HG03060 (cell line): ENCODE measurements around the gene ANKFY1.

Experiments
- ATAC-seq: cut with Tn5 transposase; IDR thresholded peaks from one replicate; pipeline ENCODE4 v1.9.1; 2021; ENCODE audit warnings: low read depth, moderate number of reproducible peaks; ENCODE audit not compliant: unreplicated experiment

The ANKFY1 gene

GRCh38 chr17:4136373-4136772 is 127.4 kb downstream of the ANKFY1 start:
- no peak for ATAC-seq

GRCh38 chr17:4135489-4135888 is 128.3 kb downstream of the ANKFY1 start:
- ATAC-seq, result no peak

GRCh38 chr17:4134721-4135120 is 129.1 kb downstream of the ANKFY1 start:
- ATAC-seq, result no peak

- ATAC-seq, result no peak
These were observed 133.1 kb downstream of the ANKFY1 start for GRCh38 chr17:4130715-4131114.

DNA sequence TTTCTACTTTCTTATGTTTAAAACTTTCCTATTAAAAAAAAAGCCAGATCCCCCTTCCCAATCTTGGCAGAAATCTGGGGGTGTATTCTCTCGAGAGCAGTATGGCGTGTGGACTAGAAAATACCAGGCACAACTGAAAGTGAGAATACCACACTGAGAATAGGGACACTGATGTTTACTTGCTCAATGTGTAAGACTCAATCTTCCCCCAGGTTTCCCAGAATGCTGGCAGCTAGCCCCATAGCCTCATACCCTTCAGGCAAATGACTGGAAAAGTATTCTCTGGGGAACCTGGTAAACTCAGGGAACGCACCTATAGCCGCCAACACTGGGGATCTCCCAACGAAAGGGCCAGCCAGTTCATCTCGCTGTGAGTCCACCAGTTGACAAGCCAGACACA is 136.2 kb downstream of the ANKFY1 start:
- no peak for ATAC-seq

GRCh38 chr17:4125552-4125951 is 138.2 kb downstream of the ANKFY1 start:
- ATAC-seq, result no peak

DNA sequence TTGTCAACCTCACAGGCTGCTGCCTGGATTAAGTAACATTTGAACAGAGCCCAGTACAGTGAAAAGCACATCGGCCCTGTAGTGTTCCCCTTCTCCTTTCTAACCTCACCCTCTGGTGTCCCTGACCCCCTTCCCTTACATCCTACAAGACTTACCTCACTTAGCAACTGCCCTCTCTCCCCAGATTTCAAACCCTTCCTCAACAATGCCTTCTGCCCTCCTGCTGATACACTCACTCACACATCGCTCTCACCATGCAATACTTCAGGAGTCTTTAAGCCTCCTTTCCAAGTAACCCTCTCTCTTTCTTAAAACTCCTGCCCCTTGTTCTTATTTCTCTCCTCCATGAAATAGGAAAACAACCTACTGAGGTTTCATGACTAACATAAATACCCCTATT is 138.8 kb downstream of the ANKFY1 start:
- no peak for ATAC-seq

GRCh38 chr17:4120332-4120731 is 143.4 kb downstream of the ANKFY1 start:
- no peak for ATAC-seq

GRCh38 chr17:4119299-4119698 is 144.5 kb downstream of the ANKFY1 start:
- ATAC-seq, result no peak

DNA sequence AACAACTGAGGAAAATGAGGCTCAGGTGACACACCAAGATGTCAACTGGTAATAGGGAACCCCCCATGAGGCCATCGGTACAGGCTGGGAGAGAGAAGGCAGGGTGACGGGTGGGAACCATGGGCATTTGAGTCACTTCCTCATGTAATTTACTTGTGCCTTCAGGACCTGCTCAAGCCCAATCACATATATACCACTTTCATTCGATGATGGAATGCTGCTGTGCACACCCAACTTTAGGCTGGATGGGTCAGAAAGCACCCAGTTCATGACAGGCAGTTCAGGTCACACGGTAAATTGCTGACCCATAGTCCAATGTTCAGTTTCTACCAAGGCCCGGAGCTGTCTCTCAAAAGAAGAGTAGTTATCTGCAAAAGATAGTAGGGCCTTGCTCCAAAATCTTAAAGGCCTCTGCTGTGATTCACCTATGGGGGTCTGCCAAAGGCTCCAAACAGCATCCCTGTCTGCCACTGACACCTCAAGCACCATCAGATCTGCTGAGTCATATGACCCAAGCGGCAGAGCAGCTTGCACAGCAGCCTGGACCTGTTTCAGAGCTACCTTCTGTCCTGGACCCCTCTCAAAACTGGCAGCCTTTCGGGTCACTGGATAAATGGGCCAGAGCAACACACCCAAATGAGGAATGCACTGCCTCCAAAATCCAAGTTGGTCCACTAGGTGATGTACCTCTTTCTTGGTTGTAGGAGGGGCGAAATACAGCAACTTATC is 145.6 kb downstream of the ANKFY1 start:
- no peak for ATAC-seq

GRCh38 chr17:4116516-4116915 is 147.3 kb downstream of the ANKFY1 start:
- no peak for ATAC-seq
